Duodenal mucosa (tissue), 2 donors: ENCODE results near the gene DHRSX.
A peak's percentile ranks its signal among the peaks of the same experiment; 100 is the strongest.
"Not testable (repeated sequence)": the region's sequence is repeated elsewhere in the genome, so short reads cannot be mapped to it uniquely, and the experiment has no call there.

Experiments used
- H3K27ac ChIP-seq: one replicate; pipeline ENCODE4 v1.7.0; 2013; ENCODE audit warnings: low read depth, low read length
- H3K27me3 ChIP-seq, 2 donors: one replicate each; pipeline ENCODE4 v1.7.0; 2013; ENCODE audit warnings: low read length in 2 of 2, control low read depth in 1 of 2; ENCODE audit not compliant: insufficient read depth in 2 of 2, control insufficient read depth in 1 of 2
- H3K36me3 ChIP-seq, 2 donors: one replicate each; pipeline ENCODE4 v1.7.0; 2013; ENCODE audit warnings: low read length in 2 of 2, control low read depth in 1 of 2; ENCODE audit not compliant: insufficient read depth in 2 of 2, control insufficient read depth in 1 of 2
- H3K4me1 ChIP-seq, 2 donors: one replicate each; pipeline ENCODE4 v1.7.0; 2013; ENCODE audit warnings: low read length in 2 of 2, control low read depth in 1 of 2; ENCODE audit not compliant: insufficient read depth in 2 of 2, control insufficient read depth in 1 of 2
- H3K4me3 ChIP-seq, 2 donors: one replicate each; pipeline ENCODE4 v1.7.0; 2013; ENCODE audit warnings: low read length in 2 of 2, low read depth in 1 of 2
- H3K9ac ChIP-seq, 2 donors: one replicate each; pipeline ENCODE4 v1.7.0; 2013; ENCODE audit warnings: low read length in 2 of 2, low read depth in 1 of 2
- H3K9me3 ChIP-seq, 2 donors: one replicate each; pipeline ENCODE4 v1.7.0; 2013; ENCODE audit warnings: low read length in 2 of 2, control low read depth in 1 of 2; ENCODE audit not compliant: control insufficient read depth in 1 of 2

DHRSX gene

DNA sequence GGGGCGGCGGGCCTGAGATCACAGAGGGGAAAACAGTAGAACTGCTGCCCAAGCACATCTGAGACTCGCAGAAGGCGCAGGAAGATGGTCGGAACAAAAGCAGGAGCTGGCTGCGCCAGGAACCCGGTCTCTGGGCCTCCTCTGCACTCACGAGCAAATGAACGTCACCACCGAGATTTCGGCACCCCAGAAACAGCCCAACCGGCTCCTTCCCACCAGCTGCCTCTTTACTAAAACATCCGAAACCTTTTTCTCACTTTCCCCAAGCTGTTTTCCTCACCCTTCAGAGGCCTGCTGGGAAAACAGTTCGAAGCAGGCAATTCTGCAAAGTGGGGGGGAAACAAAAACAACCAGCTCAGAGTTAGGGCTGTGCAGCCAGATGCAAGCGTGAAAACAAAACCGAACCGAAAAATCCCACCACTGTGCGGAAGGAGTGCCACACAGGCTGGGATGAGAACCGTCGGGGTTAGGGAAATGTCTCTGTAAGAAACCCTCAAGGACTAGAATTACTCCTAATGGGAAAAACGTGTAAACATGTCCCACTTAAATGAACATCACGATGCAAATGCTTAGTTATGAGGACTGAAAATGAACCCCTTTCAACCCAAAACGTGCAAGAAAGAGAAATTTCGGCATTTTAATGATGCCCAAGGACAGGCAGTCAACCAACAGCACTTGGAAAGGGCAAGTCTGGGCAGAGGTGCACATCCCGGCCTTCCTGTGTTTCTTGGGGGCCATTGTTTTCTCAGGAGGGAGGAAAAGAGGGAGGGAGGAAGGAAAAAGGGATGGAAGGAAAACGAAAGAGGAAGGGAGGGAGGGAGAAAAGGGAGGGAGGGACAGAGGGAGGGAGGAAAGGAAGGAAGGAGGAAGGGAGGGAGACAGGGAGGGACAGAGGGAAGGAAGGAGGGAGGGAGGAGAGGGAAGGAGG, 15.8 kb downstream of the DHRSX start:
- peak overlapping the region; percentile 58 for H3K27ac ChIP-seq
- H3K9ac ChIP-seq = no peak overlapping the region
- H3K36me3 ChIP-seq = peaks cover 29 to 51% of the 10 kb centered on the region in 2 donors
- no peaks in the 10 kb centered on the region for H3K27me3 ChIP-seq
- H3K4me1 ChIP-seq = no peaks in the 10 kb centered on the region
- H3K4me3 ChIP-seq = no peak overlapping the region
- H3K9me3 ChIP-seq = peaks cover 0 to under 1% of the 10 kb centered on the region in 2 donors

GRCh38 chrX:2484256-2484655, 16.5 kb downstream of the DHRSX start:
- Histone ChIP-seq H3K4me1 (no peaks in the 10 kb centered on the region), H3K4me3 (no peak overlapping the region), H3K9ac (no peak overlapping the region), H3K27me3 (no peaks in the 10 kb centered on the region), H3K27ac (no peak overlapping the region), H3K9me3 (peaks cover 0 to 3% of the 10 kb centered on the region in 2 donors), H3K36me3 (peaks cover 21 to 49% of the 10 kb centered on the region in 2 donors)

DNA sequence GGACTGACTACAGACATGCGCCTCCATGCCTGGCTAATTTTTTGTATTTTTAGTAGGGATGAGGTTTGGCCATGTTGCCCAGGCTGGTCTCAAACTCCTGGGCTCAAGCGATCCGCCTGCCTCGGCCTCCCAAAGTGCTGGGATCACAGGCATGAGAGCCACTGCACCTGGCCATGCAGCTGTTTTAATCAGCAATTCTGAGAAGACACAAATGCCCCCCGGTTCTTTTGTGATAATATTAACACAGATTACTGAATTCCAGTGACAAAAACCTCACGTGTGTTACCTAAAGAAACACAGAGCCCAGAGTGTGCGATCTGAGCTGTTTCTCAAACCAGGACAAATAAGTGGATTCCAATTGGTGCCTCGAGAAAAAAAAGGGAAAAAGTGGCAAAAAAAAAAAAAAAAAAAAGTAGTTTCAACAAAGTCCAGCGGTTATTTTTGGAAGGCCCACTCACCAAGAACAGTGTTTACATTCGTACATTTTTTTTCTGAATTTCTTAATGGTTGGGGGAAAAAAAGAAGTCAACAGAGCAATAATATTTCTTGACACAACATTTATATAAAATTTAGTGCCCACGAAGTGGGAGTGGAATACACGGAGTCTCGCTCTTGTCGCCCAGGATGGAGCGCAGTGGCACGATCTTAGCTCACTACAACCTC, 17.2 kb downstream of the DHRSX start:
- H3K9ac ChIP-seq = no peak overlapping the region
- no peak overlapping the region for H3K4me3 ChIP-seq
- peaks cover 0 to 3% of the 10 kb centered on the region in 2 donors for H3K9me3 ChIP-seq
- H3K36me3 ChIP-seq = peaks cover 14 to 46% of the 10 kb centered on the region in 2 donors
- H3K4me1 ChIP-seq = no peaks in the 10 kb centered on the region
- H3K27ac ChIP-seq = no peak overlapping the region
- no peaks in the 10 kb centered on the region for H3K27me3 ChIP-seq

DNA sequence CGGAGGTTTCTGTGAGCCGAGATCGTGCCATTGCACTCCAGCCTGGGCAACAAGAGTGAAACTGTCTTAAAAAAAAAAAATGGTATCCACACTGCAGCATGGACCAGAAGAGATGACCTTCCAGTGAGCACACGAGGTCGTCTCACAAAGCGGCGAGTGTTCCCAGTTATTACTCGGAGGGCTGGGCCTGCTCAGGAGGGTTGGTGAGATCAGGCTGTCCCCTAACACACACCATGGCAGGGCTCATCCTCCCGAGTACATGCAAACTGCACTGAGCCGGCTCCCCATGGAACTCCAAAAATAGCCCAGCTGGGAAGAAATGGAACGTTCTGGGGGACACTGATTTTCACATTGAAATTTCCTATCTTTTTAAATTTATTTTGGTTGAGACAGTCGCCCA, 19.2 kb downstream of the DHRSX start:
- not testable (repeated sequence) for H3K9me3 ChIP-seq, H3K27ac ChIP-seq, H3K27me3 ChIP-seq, H3K9ac ChIP-seq, H3K4me3 ChIP-seq, H3K4me1 ChIP-seq
- peaks cover 7 to 28% of the 10 kb centered on the region in 2 donors for H3K36me3 ChIP-seq

- not testable (repeated sequence) for H3K9ac ChIP-seq, H3K4me1 ChIP-seq, H3K4me3 ChIP-seq, H3K27ac ChIP-seq, H3K9me3 ChIP-seq, H3K27me3 ChIP-seq
- H3K36me3 ChIP-seq = peaks cover 0 to 18% of the 10 kb centered on the region in 2 donors
Measured at GRCh38 chrX:2479982-2480381, 20.8 kb downstream of the DHRSX start.

DNA sequence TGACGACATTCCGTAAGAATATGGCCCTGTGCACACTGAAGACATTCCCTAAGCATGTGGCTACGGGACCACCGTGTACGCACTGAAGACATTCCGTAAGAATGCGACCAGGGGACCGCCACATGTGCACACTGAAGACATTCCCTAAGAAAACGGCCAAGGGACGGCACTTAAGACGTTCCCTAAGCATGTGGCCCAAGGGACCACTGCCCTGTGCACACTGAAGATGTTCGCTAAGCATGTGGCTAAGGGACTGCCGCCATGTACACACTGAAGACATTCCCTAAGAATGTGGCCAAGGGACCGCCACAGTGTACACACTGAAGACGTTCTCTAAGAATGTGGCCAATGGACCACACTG, 21.4 kb downstream of the DHRSX start:
- Histone ChIP-seq H3K9me3 (peaks cover 0 to 3% of the 10 kb centered on the region in 2 donors), H3K27ac (no peak overlapping the region), H3K27me3 (no peaks in the 10 kb centered on the region), H3K36me3 (peaks cover 0 to 13% of the 10 kb centered on the region in 2 donors), H3K4me3 (no peak overlapping the region), H3K4me1 (peaks cover 3 to 7% of the 10 kb centered on the region in 2 donors), H3K9ac (no peak overlapping the region)

GRCh38 chrX:2478546-2479419, 22.0 kb downstream of the DHRSX start:
- H3K27ac ChIP-seq = no peak overlapping the region
- no peak overlapping the region for H3K4me3 ChIP-seq
- H3K4me1 ChIP-seq = peaks cover 6 to 7% of the 10 kb centered on the region in 2 donors
- peaks cover 0 to 3% of the 10 kb centered on the region in 2 donors for H3K9me3 ChIP-seq
- H3K9ac ChIP-seq = no peak overlapping the region
- peaks cover 0 to 10% of the 10 kb centered on the region in 2 donors for H3K36me3 ChIP-seq
- H3K27me3 ChIP-seq = no peaks in the 10 kb centered on the region

- H3K36me3 ChIP-seq = peaks cover 0 to 10% of the 10 kb centered on the region in 2 donors
- H3K9me3 ChIP-seq, H3K9ac ChIP-seq, H3K4me1 ChIP-seq, H3K27ac ChIP-seq, H3K27me3 ChIP-seq, H3K4me3 ChIP-seq: not testable (repeated sequence)
Measured at GRCh38 chrX:2477313-2477712, 23.5 kb downstream of the DHRSX start.

GRCh38 chrX:2474963-2475726, 25.6 kb downstream of the DHRSX start:
- Histone ChIP-seq H3K4me1 (peaks cover 6 to 7% of the 10 kb centered on the region in 2 donors), H3K4me3 (no peak overlapping the region), H3K9ac (no peak overlapping the region), H3K27ac (no peak overlapping the region), H3K36me3 (peaks cover 0 to 10% of the 10 kb centered on the region in 2 donors), H3K27me3 (no peaks in the 10 kb centered on the region), H3K9me3 (peaks cover 0 to 3% of the 10 kb centered on the region in 2 donors)
